GM12878 (cell line): ENCODE results near the gene PITRM1. TPM values are rescaled to one million over a fixed set of nuclear protein-coding genes. Genes with fewer than 3 reads are reported as not detected.

Source experiments
- ATAC-seq: fragments of 200-7000 bp; cut with Tn5 transposase; 3 replicates; pipeline ENCODE4 v1.9.1; 2020; ENCODE audit warnings: mild to moderate bottlenecking, moderate library complexity
- Bru-seq: library from RNA; stranded (reverse); fragments of 400-500 nt; gene quantifications from one replicate; lab custom pipeline; 2021; lab: Mats Ljungman, UMichigan
- BruChase-seq, 2 experiments: library from RNA; stranded (reverse); fragments of 400-500 nt; gene quantifications; one replicate each; lab custom pipeline; 2021; lab: Mats Ljungman, UMichigan
- BruUV-seq: library from RNA; stranded (reverse); fragments of 400-500 nt; replicated peaks from 2 replicates; lab custom pipeline; 2021; lab: Mats Ljungman, UMichigan
- CTCF ChIA-PET: fragments of 300-600 bp; sonication (Branson Sonifier 250); formaldehyde crosslinking; extraction: SDS; loops from one replicate; lab custom pipeline; 2021; ENCODE audit warnings: inconsistent platforms; lab: Yijun Ruan, JAX
- POLR2A ChIA-PET: fragments of 350-600 bp; formaldehyde crosslinking; extraction: SDS; loops from one replicate; lab custom pipeline; 2021; ENCODE audit warnings: inconsistent platforms; lab: Charles Lee
- RAD21 ChIA-PET: fragments of 300-600 bp; sonication (Branson Sonifier 250); formaldehyde crosslinking; loops from one replicate; lab custom pipeline; 2023; ENCODE audit warnings: antibody characterized with exemption; ENCODE audit not compliant: unreplicated experiment; lab: Charles Lee
- SMC1A ChIA-PET: fragments of 300-600 bp; sonication (Branson Sonifier 250); formaldehyde crosslinking; loops from one replicate; lab custom pipeline; 2023; ENCODE audit not compliant: unreplicated experiment, uncharacterized antibody; lab: Charles Lee
- DNase-seq: peaks from one replicate; pipeline ENCODE4 v3.0.0-alpha.2; 2011; ENCODE audit warnings: low read depth, low spot score
- FAIRE-seq: peaks from 3 replicates; lab custom pipeline; 2011; peaks lifted over from hg19 to GRCh38; lab: Jason Lieb, UNC
- H2AFZ ChIP-seq: 2 replicates; pipeline ENCODE4 v1.6.0; 2011; ENCODE audit warnings: low read depth, low read length, control low read depth; ENCODE audit not compliant: control insufficient read depth
- H3K27ac ChIP-seq: 2 replicates; pipeline ENCODE4 v1.5.1; 2011; ENCODE audit warnings: control low read depth; ENCODE audit not compliant: control insufficient read depth, insufficient read depth
- H3K27me3 ChIP-seq, 2 experiments: replicated peaks in 1 of 2; 2 replicates each; pipeline versions ENCODE4 v1.6.0 to v1.6.1; 2011; ENCODE audit warnings: low read length in 1 of 2; ENCODE audit not compliant: control insufficient read depth in 2 of 2, insufficient read depth in 2 of 2
- H3K36me3 ChIP-seq, 2 experiments: 2 replicates each; pipeline ENCODE4 v1.5.1; 2011; ENCODE audit warnings: low read length in 1 of 2; ENCODE audit not compliant: control insufficient read depth in 2 of 2, insufficient read depth in 2 of 2
- H3K4me1 ChIP-seq: 2 replicates; pipeline ENCODE4 v1.6.1; 2011; ENCODE audit warnings: mild to moderate bottlenecking, low read length, moderate library complexity, mixed read lengths; ENCODE audit not compliant: control insufficient read depth, insufficient read depth
- H3K4me2 ChIP-seq: 2 replicates; pipeline ENCODE4 v1.6.0; 2011; ENCODE audit warnings: control low read depth; ENCODE audit not compliant: control insufficient read depth, insufficient read depth
- H3K4me3 ChIP-seq: fragments of 200-600 bp; sonication (generic); 2 replicates; pipeline ENCODE4 v1.5.1; 2016
- H3K79me2 ChIP-seq: 2 replicates; pipeline ENCODE4 v1.6.0; 2011; ENCODE audit warnings: low read length; ENCODE audit not compliant: control insufficient read depth, insufficient read depth
- H3K9ac ChIP-seq: 2 replicates; pipeline ENCODE4 v1.8.0; 2011; ENCODE audit warnings: low read length, control low read depth, mixed read lengths; ENCODE audit not compliant: control insufficient read depth, insufficient read depth
- H3K9me3 ChIP-seq: replicated peaks from 3 replicates; pipeline ENCODE4 v1.5.1; 2011; ENCODE audit warnings: mild to moderate bottlenecking, low read length; ENCODE audit not compliant: control insufficient read depth, insufficient read depth
- H4K20me1 ChIP-seq: 2 replicates; pipeline ENCODE4 v1.6.0; 2011; ENCODE audit not compliant: control insufficient read depth, insufficient read depth
- E2F8 ChIP-seq: fragments of 450-650 bp; IDR thresholded peaks from 2 replicates; pipeline ENCODE4 v1.6.1; 2018; ENCODE audit warnings: mild to moderate bottlenecking, low read depth, moderate library complexity; ENCODE audit not compliant: partially characterized antibody
- LARP7 ChIP-seq: fragments of 450-650 bp; IDR thresholded peaks from 2 replicates; pipeline ENCODE4 v1.6.1; 2017; ENCODE audit warnings: mild to moderate bottlenecking
- NR2C1 ChIP-seq: fragments of 450-650 bp; IDR thresholded peaks from 2 replicates; pipeline ENCODE4 v1.6.1; 2017; ENCODE audit warnings: antibody characterized with exemption, mild to moderate bottlenecking, moderate library complexity
- NRF1 ChIP-seq: conservative IDR thresholded peaks from 2 replicates; pipeline ENCODE4 v1.6.1; 2011; ENCODE audit warnings: mild to moderate bottlenecking, low read depth, low read length, improper control_type of control experiment
- PBX3 ChIP-seq: IDR thresholded peaks from 2 replicates; pipeline ENCODE4 v1.6.1; 2011; ENCODE audit warnings: mild to moderate bottlenecking, low read depth, low read length, moderate library complexity; ENCODE audit not compliant: insufficient replicate concordance
- POLR2A ChIP-seq: IDR thresholded peaks from 2 replicates; pipeline ENCODE4 v1.6.1; 2011; ENCODE audit warnings: low read depth, mild to moderate bottlenecking, low read length
- RB1 ChIP-seq: fragments of 450-650 bp; formaldehyde crosslinking; IDR thresholded peaks from 2 replicates; pipeline ENCODE4 v1.6.1; 2017; ENCODE audit warnings: mild to moderate bottlenecking, borderline replicate concordance
- SPI1 ChIP-seq: IDR thresholded peaks from 2 replicates; pipeline ENCODE4 v1.6.1; 2011; ENCODE audit warnings: low read depth, mild to moderate bottlenecking, low read length, moderate library complexity, borderline replicate concordance; ENCODE audit not compliant: insufficient read depth
- TAF1 ChIP-seq: IDR thresholded peaks from 2 replicates; pipeline ENCODE4 v1.6.1; 2011; ENCODE audit warnings: mild to moderate bottlenecking, low read depth, low read length, borderline replicate concordance
- TCF12 ChIP-seq: IDR thresholded peaks from 2 replicates; pipeline ENCODE4 v1.6.1; 2011; ENCODE audit warnings: low read depth, mild to moderate bottlenecking, low read length
- ZBTB33 ChIP-seq: fragments of 450-650 bp; IDR thresholded peaks from 2 replicates; pipeline ENCODE4 v1.6.1; 2017; ENCODE audit warnings: mild to moderate bottlenecking
- ZZZ3 ChIP-seq: IDR thresholded peaks from 2 replicates; pipeline ENCODE4 v1.6.1; 2011; ENCODE audit warnings: low read depth; ENCODE audit not compliant: control insufficient read depth, insufficient read length
- WGBS: methylation state at CpG from one replicate; pipeline ENCODE4 v1.1.6; 2016; ENCODE audit warnings: low lambda C conversion rate; ENCODE audit not compliant: insufficient replicate concordance, insufficient coverage; ENCODE audit errors: missing lambda C conversion rate; 5-methylcytosine and 5-hydroxymethylcytosine counted together
- in situ Hi-C: fragments of 300-500 bp; cut with MboI; formaldehyde crosslinking; loops from 9 replicates; pipeline ENCODE4 v1.14.3; 2018; ENCODE audit warnings: mixed read lengths
- intact Hi-C: fragments of 100-400 bp; cut with micrococcal nuclease; formaldehyde crosslinking; loops from one replicate; pipeline ENCODE4 v1.14.2; 2022; ENCODE audit not compliant: unreplicated experiment
- long read RNA-seq, 2 experiments: library from polyadenylated mRNA; unstranded; transcript quantifications; one replicate each; pipeline ENCODE4 v2.0.0, GENCODE V29; 2019 to 2020
- polyA minus RNA-seq, 3 experiments: library from RNA; depleted of rRNA, polyadenylated mRNA; stranded (reverse); fragments of >200 nt; gene quantifications; 2 replicates each; pipeline ENCODE4 v1.2.3, GENCODE V29; 2011
- polyA plus RNA-seq, 11 experiments: library from polyadenylated mRNA; depleted of rRNA in 4 of 11; unstranded in 6 of 11; stranded (reverse) in 5 of 11; fragments of >200 nt; fragmentation: Nextera tagmentation in 4 of 11; fragmentation: Illumina TruSeq in 1 of 11; extraction: Ambion mirVana in 4 of 11; extraction: Trizol in 1 of 11; gene quantifications; 1 replicate in 1 of 11; 2 replicates in 10 of 11; pipeline versions ENCODE4 v1.2.1 to v1.2.3, GENCODE V29; 2011 to 2016; ENCODE audit warnings: inconsistent platforms in 2 of 11, missing spikeins in 2 of 11, low read depth in 1 of 11
- total RNA-seq, 4 experiments: library from RNA; depleted of rRNA in 3 of 4; stranded (reverse); fragments of >200 nt in 3 of 4; fragmentation: Illumina TruSeq in 1 of 4; extraction: Trizol in 1 of 4; gene quantifications; 2 replicates each; pipeline versions ENCODE4 v1.2.1 to v1.2.3, GENCODE V29; 2013 to 2021

The PITRM1 gene
- total RNA-seq (2013; cell fraction: nucleolus; rRNA removed): 103 and 110 TPM in 2 replicates
- total RNA-seq (2014; rRNA removed) (44.7 and 45.5 TPM in 2 replicates), total RNA-seq (2014; rRNA removed; fragmentation: Illumina TruSeq; extraction: Trizol) (42.7 and 45.3 TPM in 2 replicates), total RNA-seq (2021) (51.6 and 52.2 TPM in 2 replicates), polyA plus RNA-seq (2011; rRNA removed) (17.1 and 21.3 TPM in 2 replicates), polyA plus RNA-seq (2014; fragmentation: Illumina TruSeq; extraction: Trizol) (47.6 and 52.2 TPM in 2 replicates), polyA plus RNA-seq (2014; fragmentation: Nextera tagmentation; extraction: Ambion mirVana) (10 to 100 TPM; 15.5 to 22.8 TPM), polyA plus RNA-seq (2014; rRNA removed) (27.3 and 28.2 TPM in 2 replicates), polyA plus RNA-seq (2016; fragmentation: Nextera tagmentation; extraction: Ambion mirVana) (10 to 100 TPM; 52.3 to 53.0 TPM), polyA minus RNA-seq (2011; rRNA and poly(A)+ RNA removed) (21.8 and 27.1 TPM in 2 replicates), Bru-seq, nascent RNA (percentile 78 among the genes with signal in this experiment), BruChase-seq, experiment 1, labeled RNA remaining after a 6-hour chase (percentile 85 among the genes with signal in this experiment), BruChase-seq, experiment 2, labeled RNA remaining after a 2-hour chase (percentile 81 among the genes with signal in this experiment)
- polyA plus RNA-seq (2011; ENCODE audit: low read depth): 28.4 TPM
- 28.0 and 34.7 TPM in 2 replicates for polyA plus RNA-seq (2011; cell fraction: cytosol; rRNA removed)
- 138 and 146 TPM in 2 replicates for polyA plus RNA-seq (2011; cell fraction: nucleus; rRNA removed)
- polyA plus RNA-seq (2012): 43.2 and 44.8 TPM in 2 replicates
- polyA minus RNA-seq (2011; cell fraction: cytosol; rRNA and poly(A)+ RNA removed): 17.2 and 17.6 TPM in 2 replicates
- polyA minus RNA-seq (2011; cell fraction: nucleus; rRNA and poly(A)+ RNA removed): 32.5 and 45.8 TPM in 2 replicates
- long read RNA-seq, experiment 1, transcript PITRM1-201 (27 exons, 3,450 nt): major isoform, 17 of 32 reads
- long read RNA-seq, experiment 1, partial matches to known transcripts: 7 of 32 reads
- long read RNA-seq, experiment 1, other reads (novel, unspliced or antisense): 7 of 32 reads
- long read RNA-seq, experiment 2, transcript PITRM1-201 (27 exons, 3,450 nt): major isoform, 48 of 128 reads
- long read RNA-seq, experiment 2, partial matches to known transcripts: 65 of 128 reads
- long read RNA-seq, experiment 2, other reads (novel, unspliced or antisense): 12 of 128 reads

GRCh38 chr10:3172446-3173170, at the start of gene PITRM1:
Gene PITRM1, minus strand, starts transcription at chr10:3172782. Its CDS starts 10 bp downstream, at chr10:3172772.
- no peaks in the 10 kb centered on the region; the same call in 2 of the 3 replicates for H3K9me3 ChIP-seq
- ChIA-PET CTCF (interaction anchor here (0.6 to 1.6 kb wide), 3 partner anchors 9 to 890 kb away, joined by 3 to 4 read pairs (median 3); no protein-coding TSS in a partner anchor), SMC1A (no interaction called here), POLR2A (interaction anchor here (1.0 to 1.7 kb wide), 2 partner anchors 8 to 104 kb away, joined by 4 to 6 read pairs; no protein-coding TSS in a partner anchor), RAD21 (interaction anchor here (0.7 kb wide), 1 partner anchor 701 kb away, joined by 4 read pairs; no protein-coding TSS in a partner anchor)
- no peaks in the 10 kb centered on the region for H4K20me1 ChIP-seq
- peak within 1 kb of the TSS; percentile 69 for H3K27ac ChIP-seq
- peaks cover 3 to 6% of the 10 kb centered on the region in 2 experiments; a peak in 3 of 4 replicates for H3K36me3 ChIP-seq
- H3K79me2 ChIP-seq: peaks cover 11% of the 10 kb centered on the region
- WGBS: under 1% methylated on average over 54 of the region's 73 CpGs
- in situ Hi-C loops (no loop called here), intact Hi-C loops (no loop called here)
- peaks cover 5% of the 10 kb centered on the region for H3K4me1 ChIP-seq
- FAIRE-seq (peak; percentile 97), ATAC-seq (peak; percentile 98), DNase-seq (peak; percentile 95)
- no TSS peak for BruUV-seq
- peak within 1 kb of the TSS; percentile 85 for H3K4me3 ChIP-seq
- H3K9ac ChIP-seq: peak within 1 kb of the TSS; percentile 86
- 0 out of 4 replicates have a peak, but pooled peaks cover 0 to 3% of the 10 kb centered on the region in 2 experiments for H3K27me3 ChIP-seq
- H3K4me2 ChIP-seq: peak within 1 kb of the TSS; percentile 66
- H2AFZ ChIP-seq: peak within 1 kb of the TSS; percentile 85
- TF ChIP-seq TCF12 (0 out of 2 replicates have a peak, but pooled peaks have one; percentile 61), LARP7 (peak; percentile 88), SPI1 (peak; percentile 69; the same call in 1 of the 2 replicates), PBX3 (peak; percentile 35), E2F8 (no peak), NRF1 (peak; percentile 65), NR2C1 (peak; percentile 81), ZBTB33 (no peak), POLR2A (peak; percentile 100), TAF1 (peak; percentile 76), ZZZ3 (no peak), RB1 (0 out of 2 replicates have a peak, but pooled peaks have one; percentile 33)
